WTC11 (cell line): ENCODE results near the gene ZC3H12A.

ENCODE experiments used
- CTCF ChIP-seq: fragments of 200-600 bp; IDR thresholded peaks from 2 replicates; pipeline ENCODE4 v1.8.0; 2022; ENCODE audit warnings: antibody characterized with exemption
- ETV6 ChIP-seq: sonication (generic); formaldehyde crosslinking; IDR thresholded peaks from 2 replicates; pipeline ENCODE4 v1.8.1; 2022; ENCODE audit warnings: mild to moderate bottlenecking, missing genetic modification reagents
- HMGA2 ChIP-seq: fragments of 250-450 bp; sonication (Bioruptor Pico); IDR thresholded peaks from 2 replicates; pipeline ENCODE4 v1.4.0; 2021; ENCODE audit warnings: mild to moderate bottlenecking, moderate library complexity
- HMGXB4 ChIP-seq: sonication (generic); formaldehyde crosslinking; IDR thresholded peaks from 2 replicates; pipeline ENCODE4 v1.8.1; 2023; ENCODE audit warnings: mild to moderate bottlenecking, moderate library complexity, missing genetic modification reagents
- JUN ChIP-seq: sonication (generic); formaldehyde crosslinking; IDR thresholded peaks from 2 replicates; pipeline ENCODE4 v1.8.0; 2023; ENCODE audit warnings: mild to moderate bottlenecking, missing genetic modification reagents
- MAX ChIP-seq: sonication (generic); formaldehyde crosslinking; IDR thresholded peaks from 2 replicates; pipeline ENCODE4 v1.8.0; 2022; ENCODE audit warnings: mild to moderate bottlenecking, missing genetic modification reagents
- NR2C2 ChIP-seq: sonication (generic); formaldehyde crosslinking; IDR thresholded peaks from 2 replicates; pipeline ENCODE4 v1.8.0; 2022; ENCODE audit warnings: mild to moderate bottlenecking, missing genetic modification reagents
- SP1 ChIP-seq: sonication (generic); formaldehyde crosslinking; conservative IDR thresholded peaks from 2 replicates; pipeline ENCODE4 v1.8.1; 2022; ENCODE audit warnings: missing genetic modification reagents
- USF2 ChIP-seq: sonication (generic); formaldehyde crosslinking; IDR thresholded peaks from 2 replicates; pipeline ENCODE4 v1.8.1; 2023; ENCODE audit warnings: mild to moderate bottlenecking, missing genetic modification reagents, moderate library complexity
- ZBTB43 ChIP-seq: sonication (generic); formaldehyde crosslinking; IDR thresholded peaks from 2 replicates; pipeline ENCODE4 v1.8.1; 2023; ENCODE audit warnings: mild to moderate bottlenecking, missing genetic modification reagents
- ZNF121 ChIP-seq: sonication (generic); formaldehyde crosslinking; IDR thresholded peaks from 2 replicates; pipeline ENCODE4 v1.8.0; 2023; ENCODE audit warnings: missing genetic modification reagents
- ZNF138 ChIP-seq: sonication (generic); formaldehyde crosslinking; conservative IDR thresholded peaks from 2 replicates; pipeline ENCODE4 v1.8.1; 2022; ENCODE audit warnings: mild to moderate bottlenecking, moderate library complexity, missing genetic modification reagents
- TF ChIP-seq, protein P1 (sequence below): sonication (generic); formaldehyde crosslinking; conservative IDR thresholded peaks from 2 replicates; pipeline ENCODE4 v1.8.1; 2022; ENCODE audit warnings: mild to moderate bottlenecking, missing genetic modification reagents

- TF ChIP-seq ZBTB43 (CRISPR knock-in tag) = no peak
- no peak for TF ChIP-seq CTCF
- no peak for TF ChIP-seq JUN
- TF ChIP-seq MAX (CRISPR knock-in tag) = no peak
- no peak for TF ChIP-seq HMGXB4 (CRISPR knock-in tag)
- no peak for TF ChIP-seq USF2 (CRISPR knock-in tag)
- TF ChIP-seq, protein P1, sequence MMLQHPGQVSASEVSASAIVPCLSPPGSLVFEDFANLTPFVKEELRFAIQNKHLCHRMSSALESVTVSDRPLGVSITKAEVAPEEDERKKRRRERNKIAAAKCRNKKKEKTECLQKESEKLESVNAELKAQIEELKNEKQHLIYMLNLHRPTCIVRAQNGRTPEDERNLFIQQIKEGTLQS (CRISPR knock-in tag) = no peak
- no peak for TF ChIP-seq HMGA2 (CRISPR knock-in tag)
- no peak for TF ChIP-seq ETV6 (CRISPR knock-in tag)
- no peak for TF ChIP-seq SP1 (CRISPR knock-in tag)
- no peak for TF ChIP-seq ZNF121 (CRISPR knock-in tag)
- TF ChIP-seq ZNF138 (CRISPR knock-in tag) = no peak
- TF ChIP-seq NR2C2 = no peak
Measured at GRCh38 chr1:37476087-37476452, 1.7 kb downstream of the ZC3H12A start.
